Astrocyte (in vitro differentiated cells and primary cell): ENCODE results near the gene GYS1. TPM values are rescaled to one million over a fixed set of nuclear protein-coding genes. Genes with fewer than 3 reads are reported as not detected.

Source experiments
- DNase-seq: peaks from one replicate; pipeline ENCODE4 v3.0.0-alpha.2; 2010; ENCODE audit warnings: low read depth
- FAIRE-seq: peaks from 2 replicates; lab custom pipeline; 2011; peaks lifted over from hg19 to GRCh38; lab: Jason Lieb, UNC
- H2AFZ ChIP-seq: 2 replicates; pipeline ENCODE4 v1.6.0; 2012; ENCODE audit warnings: low read depth, low read length, inconsistent platforms
- H3K27ac ChIP-seq: 2 replicates; pipeline ENCODE4 v1.5.1; 2011; ENCODE audit warnings: low read depth, low read length, inconsistent platforms
- H3K27me3 ChIP-seq: 2 replicates; pipeline ENCODE4 v1.6.0; 2011; ENCODE audit warnings: low read length, inconsistent platforms; ENCODE audit not compliant: insufficient read depth
- H3K36me3 ChIP-seq: 2 replicates; pipeline ENCODE4 v1.5.1; 2011; ENCODE audit warnings: low read length, inconsistent platforms; ENCODE audit not compliant: insufficient read depth
- H3K4me1 ChIP-seq: 2 replicates; pipeline ENCODE4 v1.5.1; 2011; ENCODE audit warnings: low read length, inconsistent platforms; ENCODE audit not compliant: insufficient read depth
- H3K4me2 ChIP-seq: 2 replicates; pipeline ENCODE4 v1.6.0; 2012; ENCODE audit warnings: low read length, inconsistent platforms
- H3K4me3 ChIP-seq: 2 replicates; pipeline ENCODE4 v1.5.1; 2011; ENCODE audit warnings: low read depth, mild to moderate bottlenecking, low read length, inconsistent platforms; ENCODE audit not compliant: insufficient read depth
- H3K79me2 ChIP-seq: 2 replicates; pipeline ENCODE4 v1.6.0; 2012; ENCODE audit warnings: mild to moderate bottlenecking, low read length, inconsistent platforms; ENCODE audit not compliant: insufficient read depth
- H3K9ac ChIP-seq: 2 replicates; pipeline ENCODE4 v1.6.0; 2012; ENCODE audit warnings: mild to moderate bottlenecking, low read length, inconsistent platforms
- H3K9me3 ChIP-seq: 2 replicates; pipeline ENCODE4 v1.5.1; 2012; ENCODE audit warnings: low read depth, mild to moderate bottlenecking, low read length, inconsistent platforms; ENCODE audit not compliant: insufficient read depth
- H4K20me1 ChIP-seq: 2 replicates; pipeline ENCODE4 v1.6.0; 2012; ENCODE audit warnings: low read length, inconsistent platforms; ENCODE audit not compliant: insufficient read depth
- H3K27ac Mint-ChIP-seq: one replicate; pipeline ENCODE4 v1.8.0; 2021; ENCODE audit warnings: mild to moderate bottlenecking, mixed read lengths; ENCODE audit not compliant: unreplicated experiment
- H3K27me3 Mint-ChIP-seq: one replicate; pipeline ENCODE4 v1.8.0; 2021; ENCODE audit warnings: low read depth, mixed read lengths; ENCODE audit not compliant: unreplicated experiment
- H3K36me3 Mint-ChIP-seq: one replicate; pipeline ENCODE4 v1.8.0; 2021; ENCODE audit warnings: low read depth, mixed read lengths; ENCODE audit not compliant: unreplicated experiment
- H3K4me1 Mint-ChIP-seq: one replicate; pipeline ENCODE4 v1.8.0; 2021; ENCODE audit warnings: low read depth, mixed read lengths; ENCODE audit not compliant: unreplicated experiment
- H3K4me3 Mint-ChIP-seq: one replicate; pipeline ENCODE4 v1.8.0; 2021; ENCODE audit warnings: mild to moderate bottlenecking, moderate library complexity, mixed read lengths; ENCODE audit not compliant: unreplicated experiment
- H3K9me3 Mint-ChIP-seq: one replicate; pipeline ENCODE4 v1.8.0; 2021; ENCODE audit warnings: mild to moderate bottlenecking, mixed read lengths; ENCODE audit not compliant: unreplicated experiment
- EZH2 ChIP-seq: IDR thresholded peaks from 2 replicates; pipeline ENCODE4 v1.6.1; 2012; ENCODE audit warnings: mild to moderate bottlenecking, low read length, inconsistent platforms; ENCODE audit not compliant: insufficient read depth
- total RNA-seq: library from RNA; stranded (reverse); gene quantifications from 2 replicates; pipeline ENCODE4 v1.2.1, GENCODE V29; 2021
- TF ChIP-seq, protein P1 (sequence below): IDR thresholded peaks from 2 replicates; pipeline ENCODE4 v1.5.1; 2011; ENCODE audit warnings: low read depth, mild to moderate bottlenecking, inconsistent platforms, low read length, moderate library complexity; ENCODE audit not compliant: insufficient read depth

Gene GYS1
- total RNA-seq, 1 donor from 2014 or later, result 86.0 TPM

DNA sequence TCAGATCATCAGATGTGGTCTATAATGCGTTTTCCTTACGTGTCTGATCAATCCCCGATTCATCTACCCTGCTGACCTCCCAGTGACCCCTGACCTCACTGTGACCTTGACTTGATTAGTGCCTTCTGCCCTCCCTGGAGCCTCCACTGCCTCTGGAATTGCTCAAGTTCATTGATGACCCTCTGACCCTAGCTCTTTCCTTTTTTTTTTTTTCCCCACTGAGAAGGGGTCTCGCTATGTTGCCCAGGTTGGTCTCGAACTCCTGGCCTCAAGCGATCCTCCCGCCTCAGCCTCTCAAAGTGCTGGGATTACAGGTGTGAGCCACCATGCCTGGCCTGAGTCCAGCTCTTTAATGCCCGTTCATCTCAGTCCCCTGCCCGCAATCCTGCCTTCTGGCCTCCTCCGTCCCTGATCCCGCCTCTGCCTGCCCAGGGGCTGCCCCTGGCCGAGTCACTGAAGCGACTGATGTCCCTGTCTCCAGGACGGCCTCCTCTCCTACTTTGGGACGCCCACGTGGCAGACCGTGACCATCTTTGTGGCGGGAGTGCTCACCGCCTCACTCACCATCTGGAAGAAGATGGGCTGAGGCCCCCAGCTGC lies 32.0 kb downstream of the GYS1 start:
- peaks cover 7% of the 10 kb centered on the region for H3K36me3 ChIP-seq
- no peak overlapping the region for H3K9ac ChIP-seq
- no peak for TF ChIP-seq EZH2
- TF ChIP-seq, protein P1, sequence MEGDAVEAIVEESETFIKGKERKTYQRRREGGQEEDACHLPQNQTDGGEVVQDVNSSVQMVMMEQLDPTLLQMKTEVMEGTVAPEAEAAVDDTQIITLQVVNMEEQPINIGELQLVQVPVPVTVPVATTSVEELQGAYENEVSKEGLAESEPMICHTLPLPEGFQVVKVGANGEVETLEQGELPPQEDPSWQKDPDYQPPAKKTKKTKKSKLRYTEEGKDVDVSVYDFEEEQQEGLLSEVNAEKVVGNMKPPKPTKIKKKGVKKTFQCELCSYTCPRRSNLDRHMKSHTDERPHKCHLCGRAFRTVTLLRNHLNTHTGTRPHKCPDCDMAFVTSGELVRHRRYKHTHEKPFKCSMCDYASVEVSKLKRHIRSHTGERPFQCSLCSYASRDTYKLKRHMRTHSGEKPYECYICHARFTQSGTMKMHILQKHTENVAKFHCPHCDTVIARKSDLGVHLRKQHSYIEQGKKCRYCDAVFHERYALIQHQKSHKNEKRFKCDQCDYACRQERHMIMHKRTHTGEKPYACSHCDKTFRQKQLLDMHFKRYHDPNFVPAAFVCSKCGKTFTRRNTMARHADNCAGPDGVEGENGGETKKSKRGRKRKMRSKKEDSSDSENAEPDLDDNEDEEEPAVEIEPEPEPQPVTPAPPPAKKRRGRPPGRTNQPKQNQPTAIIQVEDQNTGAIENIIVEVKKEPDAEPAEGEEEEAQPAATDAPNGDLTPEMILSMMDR, result no peak
- peaks cover 15% of the 10 kb centered on the region for H3K36me3 Mint-ChIP-seq
- no peak overlapping the region for H3K27ac Mint-ChIP-seq
- peaks cover 9% of the 10 kb centered on the region for H4K20me1 ChIP-seq
- no peaks in the 10 kb centered on the region for H3K9me3 ChIP-seq
- H2AFZ ChIP-seq, result no peak overlapping the region
- DNase-seq (no peak), FAIRE-seq (no peak)
- no peaks in the 10 kb centered on the region for H3K9me3 Mint-ChIP-seq
- no peak overlapping the region for H3K4me3 Mint-ChIP-seq
- H3K79me2 ChIP-seq, result peaks cover 30% of the 10 kb centered on the region
- peaks cover 30% of the 10 kb centered on the region for H3K4me1 Mint-ChIP-seq
- no peak overlapping the region for H3K4me2 ChIP-seq
- H3K27me3 ChIP-seq, result no peaks in the 10 kb centered on the region
- H3K27me3 Mint-ChIP-seq, result no peaks in the 10 kb centered on the region
- H3K4me1 ChIP-seq, result peaks cover 31% of the 10 kb centered on the region
- no peak overlapping the region for H3K4me3 ChIP-seq
- H3K27ac ChIP-seq, result no peak overlapping the region

DNA sequence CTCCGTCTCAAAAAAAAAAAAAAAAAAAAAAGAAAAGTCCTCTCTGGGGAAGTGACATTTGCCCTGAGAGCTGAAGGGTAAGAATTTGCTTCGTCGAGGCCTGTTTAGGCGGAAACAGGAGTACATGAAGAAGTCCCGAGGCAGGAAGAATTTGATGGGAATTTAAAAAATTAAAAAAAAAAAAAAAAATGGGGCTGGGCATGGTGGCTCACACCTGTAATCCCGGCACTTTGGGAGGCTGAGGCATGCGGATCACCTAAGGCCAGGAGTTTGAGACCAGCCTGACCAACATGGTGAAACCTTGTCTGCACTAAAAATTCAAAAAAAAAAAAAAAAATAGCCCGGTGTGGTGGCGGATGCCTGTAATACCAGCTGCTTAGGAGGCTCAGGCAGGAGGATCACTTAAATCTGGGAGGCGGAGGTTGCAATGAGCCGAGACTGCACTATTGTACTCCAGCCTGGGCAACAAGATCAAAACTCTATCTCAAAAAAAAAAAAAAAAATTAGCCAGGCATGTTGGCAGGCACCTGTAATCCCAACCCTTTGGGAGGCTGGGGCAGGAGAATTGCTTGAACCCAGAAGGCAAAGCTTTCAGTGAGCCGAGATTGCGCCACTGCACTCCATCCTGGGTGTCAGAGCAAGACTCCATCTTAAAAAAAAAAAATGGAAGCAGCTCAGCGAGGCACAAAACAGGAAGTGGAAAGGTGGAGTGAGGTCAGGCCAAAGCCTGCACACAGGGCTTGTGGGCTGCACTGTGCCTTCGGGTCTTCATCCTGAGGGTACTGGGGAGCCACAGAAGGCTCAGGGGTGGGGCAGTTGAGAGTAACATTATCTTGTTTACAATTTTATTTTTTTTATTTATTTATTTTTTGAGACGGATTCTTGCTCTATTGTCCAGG lies 33.5 kb downstream of the GYS1 start:
- DNase-seq (no peak), FAIRE-seq (no peak)
- Mint-ChIP-seq H3K36me3 (peaks cover 17% of the 10 kb centered on the region), H3K9me3 (no peaks in the 10 kb centered on the region), H3K4me1 (peaks cover 36% of the 10 kb centered on the region), H3K27me3 (no peaks in the 10 kb centered on the region), H3K27ac (no peak overlapping the region), H3K4me3 (no peak overlapping the region)
- Histone ChIP-seq H3K27ac (no peak overlapping the region), H3K9ac (no peak overlapping the region), H3K4me2 (no peak overlapping the region), H3K79me2 (peaks cover 35% of the 10 kb centered on the region), H2AFZ (no peak overlapping the region), H3K9me3 (no peaks in the 10 kb centered on the region), H3K4me3 (no peak overlapping the region), H3K4me1 (peaks cover 36% of the 10 kb centered on the region), H4K20me1 (no peaks in the 10 kb centered on the region), H3K27me3 (no peaks in the 10 kb centered on the region), H3K36me3 (peaks cover 7% of the 10 kb centered on the region)
- TF ChIP-seq EZH2, result no peak
- TF ChIP-seq, protein P1, result no peak
